ELF-1 (cell line): ENCODE results near the gene MAN1C1.
A peak's percentile ranks its signal among the peaks of the same experiment; 100 is the strongest.

Experiments
- DNase-seq: peaks from one replicate; pipeline ENCODE4 v3.0.0-alpha.2; 2016; ENCODE audit warnings: low read depth, low spot score

Gene MAN1C1

GRCh38 chr1:25802915-25803314 is 186.3 kb downstream of the MAN1C1 start:
- DNase-seq = no peak

- no peak for DNase-seq
These were observed 186.8 kb downstream of the MAN1C1 start for GRCh38 chr1:25803368-25803767.

- DNase-seq = no peak
These were observed 187.8 kb downstream of the MAN1C1 start for GRCh38 chr1:25804244-25804963.

- no peak for DNase-seq
These were observed 188.6 kb downstream of the MAN1C1 start for GRCh38 chr1:25804964-25805862.

GRCh38 chr1:25805863-25806225 is 189.3 kb downstream of the MAN1C1 start:
- DNase-seq = no peak

- no peak for DNase-seq
These were observed 189.8 kb downstream of the MAN1C1 start for GRCh38 chr1:25806418-25806817.

- no peak for DNase-seq
These were observed 191.1 kb downstream of the MAN1C1 start for GRCh38 chr1:25807480-25808390.

- no peak for DNase-seq
These were observed 192.1 kb downstream of the MAN1C1 start for GRCh38 chr1:25808481-25809244.

GRCh38 chr1:25809283-25809926 is 192.8 kb downstream of the MAN1C1 start:
- DNase-seq = no peak

- DNase-seq = peak; percentile 23
These were observed 193.3 kb downstream of the MAN1C1 start for GRCh38 chr1:25809929-25810328.

GRCh38 chr1:25810341-25811299 is 194.0 kb downstream of the MAN1C1 start:
- peak; percentile 93 for DNase-seq

- no peak for DNase-seq
These were observed 194.9 kb downstream of the MAN1C1 start for GRCh38 chr1:25811384-25812082.

- DNase-seq = no peak
These were observed 196.6 kb downstream of the MAN1C1 start for GRCh38 chr1:25813071-25813733.

- no peak for DNase-seq
These were observed 197.3 kb downstream of the MAN1C1 start for GRCh38 chr1:25813734-25814471.

- no peak for DNase-seq
These were observed 198.0 kb downstream of the MAN1C1 start for GRCh38 chr1:25814549-25815087.

- DNase-seq = no peak
These were observed 198.9 kb downstream of the MAN1C1 start for GRCh38 chr1:25815208-25816111.
